Esophagus squamous epithelium (tissue), 5 donors: Measurements from ENCODE around the gene NFATC3. TPM values are rescaled to one million over a fixed set of nuclear protein-coding genes. Genes with fewer than 3 reads are reported as not detected.

ENCODE experiments used
- DNase-seq: peaks from one replicate; lab custom pipeline; 2025; lab: John Stamatoyannopoulos, UW
- H3K27ac ChIP-seq, 4 donors: fragments of 200-600 bp; sonication (generic); one replicate each; pipeline ENCODE4 v1.5.1; 2016 to 2019; ENCODE audit warnings: mild to moderate bottlenecking in 1 of 4
- H3K27me3 ChIP-seq, 4 donors: fragments of 200-600 bp; sonication (generic); 1 replicate in 3 of 4; 2 replicates in 1 of 4; pipeline versions ENCODE4 v1.5.1 to v1.6.0; 2017 to 2021; ENCODE audit warnings: antibody characterized with exemption in 1 of 4
- H3K36me3 ChIP-seq, 3 donors: fragments of 200-600 bp; sonication (generic); one replicate each; pipeline ENCODE4 v1.5.1; 2016 to 2019
- H3K4me1 ChIP-seq, 3 donors: fragments of 200-600 bp; sonication (generic); one replicate each; pipeline ENCODE4 v1.5.1; 2017 to 2019
- H3K4me3 ChIP-seq, 4 donors: fragments of 200-600 bp; sonication (generic); 1 replicate in 3 of 4; 2 replicates in 1 of 4; pipeline ENCODE4 v1.5.1; 2016 to 2019; ENCODE audit warnings: mild to moderate bottlenecking in 2 of 4, moderate library complexity in 1 of 4
- H3K9me3 ChIP-seq, 3 donors: fragments of 200-600 bp; sonication (generic); one replicate each; pipeline ENCODE4 v1.5.1; 2016 to 2019
- CTCF ChIP-seq, 6 experiments: fragments of 450-650 bp in 4 of 6; fragments of 200-600 bp in 2 of 6; sonication (generic) in 2 of 6; IDR thresholded peaks; one replicate each; pipeline ENCODE4 v1.5.1; 2016 to 2019; ENCODE audit warnings: antibody characterized with exemption in 6 of 6, mild to moderate bottlenecking in 4 of 6, moderate library complexity in 4 of 6
- POLR2A ChIP-seq, 4 donors: fragments of 450-650 bp; IDR thresholded peaks; one replicate each; pipeline ENCODE4 v1.6.1; 2017; ENCODE audit warnings: antibody characterized with exemption in 4 of 4, mild to moderate bottlenecking in 4 of 4, moderate library complexity in 3 of 4
- WGBS, 2 donors: methylation state at CpG; one replicate each; pipeline ENCODE4 v1.1.5; 2018; 5-methylcytosine and 5-hydroxymethylcytosine counted together
- intact Hi-C: fragments of 100-400 bp; cut with DNase I; formaldehyde crosslinking; loops from one replicate; pipeline ENCODE4 v1.15.0; 2022
- total RNA-seq, 4 donors: library from RNA; depleted of rRNA; stranded (reverse); fragments of >200 nt; gene quantifications; one replicate each; pipeline ENCODE4 v1.1.0, GENCODE V29; 2016
- donor health status: DM: yes; HTN: yes; CAD: no.

NFATC3 gene
- total RNA-seq, 4 donors from 2014 or later, result 18.6 to 30.9 (median 20.5) TPM

DNA sequence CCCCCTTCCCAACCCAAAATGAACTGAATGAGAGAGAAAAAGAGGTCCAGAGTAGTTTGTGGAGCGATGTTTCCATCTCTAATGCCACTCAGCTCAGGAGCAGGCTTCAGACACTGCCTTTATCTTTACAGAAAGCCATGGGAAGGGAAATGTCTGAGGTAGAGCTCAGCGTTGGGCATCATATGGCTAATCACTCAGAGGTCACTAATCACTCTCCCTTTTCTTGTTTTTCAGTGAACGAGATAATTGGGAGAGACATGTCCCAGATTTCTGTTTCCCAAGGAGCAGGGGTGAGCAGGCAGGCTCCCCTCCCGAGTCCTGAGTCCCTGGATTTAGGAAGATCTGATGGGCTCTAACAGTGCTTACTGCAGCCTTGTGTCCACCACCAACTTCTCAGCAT, 140.9 kb downstream of the NFATC3 start:
- WGBS, 2 donors, result 80 to 92% methylated on average over 4 of the region's 4 CpGs
- TF ChIP-seq POLR2A (IDR thresholded peaks at IDR 0.05), result no peak
- TF ChIP-seq CTCF (IDR thresholded peaks at IDR 0.05), result no peak
- intact Hi-C loops, result no loop called here

GRCh38 chr16:68227183-68227793, 142.1 kb downstream of the NFATC3 start:
- intact Hi-C loops, result no loop called here
- Histone ChIP-seq H3K4me3 (no peak overlapping the region), H3K36me3 (peaks cover 18 to 64% (median 23%) of the 10 kb centered on the region in 3 donors), H3K27ac (peak overlapping the region in 1 of 4 donors; percentile 21), H3K27me3 (no peaks in the 10 kb centered on the region), H3K9me3 (no peaks in the 10 kb centered on the region), H3K4me1 (peaks cover 0 to 34% (median 0%) of the 10 kb centered on the region in 3 donors)
- TF ChIP-seq POLR2A (IDR thresholded peaks at IDR 0.05), result no peak
- TF ChIP-seq CTCF (IDR thresholded peaks at IDR 0.05), result no peak
- 50 to 58% methylated on average over 3 of the region's 3 CpGs for WGBS, 2 donors
- no peak for DNase-seq

More for the DNA sequence above, 140.9 kb downstream of the NFATC3 start:
- no peaks in the 10 kb centered on the region for H3K27me3 ChIP-seq
- no peak overlapping the region for H3K27ac ChIP-seq
- H3K36me3 ChIP-seq, result peaks cover 16 to 62% (median 19%) of the 10 kb centered on the region in 3 donors
- no peak overlapping the region for H3K4me3 ChIP-seq
- H3K9me3 ChIP-seq, result no peaks in the 10 kb centered on the region
- no peak for DNase-seq
- peaks cover 0 to 23% (median 0%) of the 10 kb centered on the region in 3 donors for H3K4me1 ChIP-seq

DNA sequence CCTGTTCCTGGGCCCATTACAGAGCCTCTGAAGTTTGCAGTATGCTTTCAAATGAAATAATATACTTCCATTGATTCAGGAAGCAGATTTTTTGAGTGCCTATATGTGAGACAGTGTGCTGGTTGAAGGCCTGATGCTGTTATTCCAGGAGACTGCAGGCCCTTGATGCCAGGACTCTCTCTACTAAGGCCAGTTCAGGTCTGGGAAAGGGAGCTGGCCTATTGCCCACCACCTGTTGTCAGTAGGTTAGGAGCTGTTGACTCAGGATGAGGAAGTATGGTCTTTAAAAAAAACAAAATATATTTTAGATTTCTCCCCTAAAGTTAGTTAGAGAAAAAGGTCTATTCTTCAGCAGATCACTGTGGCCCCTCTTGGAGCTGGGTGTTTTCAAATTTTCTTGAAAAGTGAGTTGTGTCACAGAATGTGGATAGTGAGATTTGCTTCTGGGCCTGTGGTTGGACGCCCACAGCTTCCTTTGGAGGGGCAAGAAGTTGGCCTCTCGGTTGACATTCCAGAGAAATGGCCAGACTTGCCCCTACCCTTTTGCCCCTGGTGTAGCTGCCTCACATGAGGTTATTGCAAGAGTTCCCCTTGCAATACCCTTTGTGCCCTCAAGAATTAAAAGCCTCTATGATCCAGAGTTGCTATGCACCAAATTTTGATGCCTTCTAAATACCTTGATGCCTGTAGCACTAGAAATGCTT, 142.8 kb downstream of the NFATC3 start:
- Histone ChIP-seq H3K4me3 (no peak overlapping the region), H3K4me1 (peaks cover 0 to 41% (median 0%) of the 10 kb centered on the region in 3 donors), H3K27ac (peak overlapping the region in 1 of 4 donors; percentile 21), H3K36me3 (peaks cover 18 to 71% (median 23%) of the 10 kb centered on the region in 3 donors), H3K9me3 (no peaks in the 10 kb centered on the region), H3K27me3 (no peaks in the 10 kb centered on the region)
- intact Hi-C loops, result no loop called here
- 56 to 70% methylated on average over 2 of the region's 2 CpGs for WGBS, 2 donors
- no peak for TF ChIP-seq POLR2A (IDR thresholded peaks at IDR 0.05)
- TF ChIP-seq CTCF (IDR thresholded peaks at IDR 0.05), result peak in 1 of 6 experiments; percentile 9
- DNase-seq, result no peak

DNA sequence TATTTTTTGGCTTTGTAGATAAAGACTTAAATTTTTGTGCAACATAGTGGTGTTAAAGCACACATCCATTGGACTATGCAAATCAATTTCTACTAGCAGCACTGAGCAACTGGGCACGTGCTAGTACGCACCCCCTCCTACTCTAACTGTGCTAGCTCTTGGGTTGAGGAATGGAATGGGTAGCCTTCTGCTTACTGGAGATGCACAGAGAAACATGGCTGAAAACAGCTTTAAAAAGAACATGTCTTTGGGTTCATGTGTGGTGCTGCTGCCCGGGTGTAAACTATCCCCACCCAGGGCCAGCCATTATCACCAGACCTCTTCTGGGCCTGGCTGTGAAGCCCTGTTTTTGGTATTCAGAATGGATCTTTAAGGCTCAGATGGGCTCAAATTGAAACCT, 143.5 kb downstream of the NFATC3 start:
- WGBS, 2 donors, result 72 to 82% methylated on average over 3 of the region's 3 CpGs
- no peaks in the 10 kb centered on the region for H3K27me3 ChIP-seq
- H3K9me3 ChIP-seq, result no peaks in the 10 kb centered on the region
- intact Hi-C loops, result no loop called here
- DNase-seq, result no peak
- no peak overlapping the region for H3K4me3 ChIP-seq
- H3K36me3 ChIP-seq, result peaks cover 18 to 75% (median 23%) of the 10 kb centered on the region in 3 donors
- TF ChIP-seq POLR2A (IDR thresholded peaks at IDR 0.05) (no peak), CTCF (IDR thresholded peaks at IDR 0.05) (no peak)
- H3K27ac ChIP-seq, result peak overlapping the region in 2 of 4 donors; percentile 9 to 19
- H3K4me1 ChIP-seq, result peaks cover 0 to 47% (median 0%) of the 10 kb centered on the region in 3 donors
